ENCODE data around the gene ADCY7. TPM values are rescaled to one million over a fixed set of nuclear protein-coding genes. Genes with fewer than 3 reads are reported as not detected.

ADCY7 gene
- total and polyA plus RNA-seq, 2 of the 4 experiments (the other 2 are of a cell fraction), result 15.2 to 17.1 TPM

- no TSS peak for BruUV-seq (replicated peaks)
- Histone ChIP-seq H3K79me1 (ENCODE audit: low read depth in 1 of 2, low read length in 2 of 2) (no peaks in the 10 kb centered on the region), H3K4me1 (ENCODE audit: control insufficient read depth, insufficient read depth, low read length) (peaks cover 8% of the 10 kb centered on the region), H3K23ac (ENCODE audit: low read depth, low read length) (no peak overlapping the region), H2AK9ac (replicated peaks; ENCODE audit: low read depth, low read length, poor library complexity) (peak overlapping the region; percentile 84), H3K14ac (replicated peaks; ENCODE audit: low read depth, low read length) (no peak overlapping the region), H3K9ac (ENCODE audit: low read depth, low read length) (no peak overlapping the region), H2BK120ac (ENCODE audit: low read depth, low read length) (peak overlapping the region; percentile 11; the same call in 1 of the 2 replicates), H3K4ac (ENCODE audit: low read depth, low read length) (0 out of 2 replicates have a peak overlapping the region, but pooled peaks have one; percentile 40), H2BK5ac (ENCODE audit: low read depth, low read length, poor library complexity, severe bottlenecking) (no peak overlapping the region), H3K27ac (ENCODE audit: insufficient read depth, low read length) (no peak overlapping the region), H3K4me3 (ENCODE audit: insufficient read depth, low read depth, low read length) (no peak overlapping the region), H4K8ac (ENCODE audit: low read depth in 2 of 2, low read length in 2 of 2) (peak overlapping the region in 1 of 2 experiments; percentile 35; a peak in 1 of 4 replicates), H4K5ac (ENCODE audit: low read depth, low read length) (no peak overlapping the region), H3K9me1 (ENCODE audit: insufficient read depth, low read length) (no peaks in the 10 kb centered on the region), H3K36me3 (ENCODE audit: control insufficient read depth, insufficient read depth, low read length) (no peaks in the 10 kb centered on the region), H3K4me2 (ENCODE audit: low read depth, low read length) (no peak overlapping the region), H3K9me3 (ENCODE audit: control insufficient read depth, insufficient read depth, low read length) (no peaks in the 10 kb centered on the region), H2AFZ (replicated peaks; ENCODE audit: low read length, poor library complexity) (peak overlapping the region; percentile 87), H2BK15ac (ENCODE audit: low read depth, low read length) (0 out of 3 replicates have a peak overlapping the region, but pooled peaks have one; percentile 21), H4K20me1 (ENCODE audit: insufficient read depth, low read length) (no peaks in the 10 kb centered on the region), H4K91ac (ENCODE audit: insufficient read depth, low read depth, low read length) (no peak overlapping the region), H3K27me3 (ENCODE audit: control insufficient read depth, insufficient read depth, low read length) (peaks cover 25% of the 10 kb centered on the region), H3K18ac (ENCODE audit: low read depth, low read length) (no peak overlapping the region), H3K56ac (ENCODE audit: extremely low read depth, insufficient read depth, low read length) (no peak overlapping the region), H2AK5ac (ENCODE audit: low read depth, low read length) (peak overlapping the region; percentile 56), H2BK20ac (ENCODE audit: low read depth, low read length) (no peak overlapping the region)
- dilution Hi-C loops (cut with HindIII; ENCODE audit: low sequenced_read_pairs, unreplicated experiment), result no loop called here
- ChIA-PET CTCF (interaction anchor here (1.1 kb wide), 1 partner anchor 34 kb away, joined by 3 read pairs; no protein-coding TSS in a partner anchor), POLR2A (ENCODE audit: unreplicated experiment) (no interaction called here)
- ATAC-seq (ENCODE audit: low read depth) (no peak), DNase-seq (no peak)
- 35% methylated on average over 11 of the region's 33 CpGs; no CpG with 5 or more reads in 1 of the 2 experiments for WGBS, 2 experiments (ENCODE audit: extremely low coverage in 2 of 2, insufficient read length in 1 of 2)
- in situ Hi-C loops (cut with MboI; ENCODE audit: low sequenced_read_pairs), result no loop called here
- TF ChIP-seq USF2 (IDR thresholded peaks at IDR 0.05; ENCODE audit: low read depth, low read length), result no peak
- no peak for TF ChIP-seq RFX5 (IDR thresholded peaks at IDR 0.05; ENCODE audit: low read depth, low read length)
- no peak for TF ChIP-seq RCOR1 (IDR thresholded peaks at IDR 0.05; ENCODE audit: insufficient replicate concordance, low read length)
- TF ChIP-seq MXI1 (IDR thresholded peaks at IDR 0.05; ENCODE audit: borderline replicate concordance, low read depth, low read length), result no peak
- no peak for TF ChIP-seq CEBPB (IDR thresholded peaks at IDR 0.05; ENCODE audit: low read depth, low read length)
- TF ChIP-seq ELK1 (IDR thresholded peaks at IDR 0.05; ENCODE audit: borderline replicate concordance, low read depth, low read length), result no peak
- no peak for TF ChIP-seq MAFK (IDR thresholded peaks at IDR 0.05; ENCODE audit: low read depth, low read length)
- no peak for TF ChIP-seq CHD1 (IDR thresholded peaks at IDR 0.05; ENCODE audit: low read depth, low read length)
- TF ChIP-seq CTCF (conservative IDR thresholded peaks at IDR 0.05; ENCODE audit: low read depth, low read length), result no peak
- TF ChIP-seq BHLHE40 (IDR thresholded peaks at IDR 0.05; ENCODE audit: low read depth, low read length), result no peak
- no peak for TF ChIP-seq RAD21 (IDR thresholded peaks at IDR 0.05; ENCODE audit: low read length)
- no peak for TF ChIP-seq NFE2L2 (IDR thresholded peaks at IDR 0.05; ENCODE audit: low read depth, low read length)
- no peak for TF ChIP-seq FOS (IDR thresholded peaks at IDR 0.05; ENCODE audit: low read depth, low read length)
- intact Hi-C loops (cut with micrococcal nuclease), result no loop called here
Observed at GRCh38 chr16:50244504-50245416, 21.6 kb upstream of the ADCY7 start.

Data from IMR-90 (cell line).